HG02678 (cell line): ENCODE results near the gene PLXNA4.

Source experiments
- ATAC-seq: cut with Tn5 transposase; IDR thresholded peaks from one replicate; pipeline ENCODE4 v1.9.1; 2021; ENCODE audit warnings: mild to moderate bottlenecking, moderate library complexity; ENCODE audit not compliant: unreplicated experiment

Gene PLXNA4

DNA sequence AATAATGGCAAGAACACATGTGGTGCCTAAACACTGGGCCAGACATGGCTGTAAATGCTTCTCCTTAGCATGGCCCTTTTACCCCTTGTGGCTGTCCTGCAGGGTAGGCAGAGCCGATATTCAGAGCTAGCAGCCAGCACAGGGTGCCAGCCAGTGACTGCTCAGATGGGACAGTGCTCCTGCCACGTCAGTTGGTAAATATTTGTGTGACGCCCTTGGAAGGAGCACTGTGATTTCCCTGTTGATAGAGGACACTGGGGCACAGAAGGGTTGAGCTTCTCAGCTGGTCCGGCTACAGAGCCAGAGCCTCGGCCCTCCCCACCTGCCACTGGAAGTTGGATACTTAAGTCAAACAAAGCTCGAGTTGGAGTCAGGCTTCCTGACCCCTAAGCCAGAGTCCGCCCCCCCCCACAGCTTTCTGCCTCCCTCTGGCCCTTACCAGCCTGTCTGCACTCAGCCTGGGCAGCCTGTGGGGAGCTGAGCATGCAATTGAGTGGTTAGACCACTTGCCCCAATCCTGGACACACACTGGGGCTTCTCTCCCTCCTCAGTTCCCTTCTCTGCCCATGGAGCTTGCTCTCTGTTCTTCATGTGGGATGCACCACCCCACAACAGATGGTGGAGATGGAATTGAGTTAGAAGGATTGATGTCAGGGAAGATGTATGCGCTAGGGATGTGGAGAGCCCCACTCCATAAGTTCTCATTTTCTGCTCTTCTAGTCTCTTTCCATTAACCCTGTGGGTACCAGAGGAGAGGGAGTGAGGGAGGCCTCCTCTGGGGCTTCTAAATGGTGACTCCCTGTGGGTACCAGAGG lies 350.8 kb downstream of the PLXNA4 start:
- no peak for ATAC-seq

DNA sequence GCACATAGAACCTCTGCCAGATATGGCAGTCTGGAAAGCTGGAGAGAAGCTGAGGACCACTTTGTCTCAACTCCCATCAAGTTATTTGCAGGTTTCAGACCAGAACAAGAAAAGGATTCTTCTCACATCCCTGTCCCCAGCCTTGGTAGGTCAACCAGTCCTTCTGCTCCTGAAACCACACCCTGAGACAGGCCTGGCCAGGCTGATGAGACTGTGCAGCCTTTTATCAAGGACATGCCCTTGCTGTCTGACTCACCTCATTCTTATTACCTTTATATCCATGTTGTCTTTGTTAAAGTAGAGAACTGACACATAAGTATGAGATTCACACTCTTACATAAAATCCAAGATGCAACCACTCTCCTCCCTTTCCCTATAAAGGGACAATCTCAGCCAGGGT lies 354.9 kb downstream of the PLXNA4 start:
- no peak for ATAC-seq

DNA sequence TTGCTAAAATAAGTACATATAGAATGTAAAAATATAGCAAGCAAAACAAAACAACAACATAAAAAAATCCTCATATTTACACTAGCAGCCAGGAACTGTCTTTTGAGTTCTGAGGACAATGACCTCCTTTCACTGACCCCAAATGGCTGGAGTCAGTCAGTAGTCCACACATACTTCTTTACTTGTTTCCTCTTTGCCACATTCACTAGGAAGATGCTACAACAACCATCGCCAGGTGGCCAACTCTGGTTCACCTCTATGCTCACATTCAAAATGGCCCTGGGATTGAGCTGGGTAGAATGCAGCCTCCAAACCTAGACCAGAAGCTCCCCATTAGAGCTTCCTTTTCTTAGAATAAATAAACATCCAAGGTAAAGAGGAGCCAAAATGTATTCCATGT lies 356.2 kb downstream of the PLXNA4 start:
- no peak for ATAC-seq

DNA sequence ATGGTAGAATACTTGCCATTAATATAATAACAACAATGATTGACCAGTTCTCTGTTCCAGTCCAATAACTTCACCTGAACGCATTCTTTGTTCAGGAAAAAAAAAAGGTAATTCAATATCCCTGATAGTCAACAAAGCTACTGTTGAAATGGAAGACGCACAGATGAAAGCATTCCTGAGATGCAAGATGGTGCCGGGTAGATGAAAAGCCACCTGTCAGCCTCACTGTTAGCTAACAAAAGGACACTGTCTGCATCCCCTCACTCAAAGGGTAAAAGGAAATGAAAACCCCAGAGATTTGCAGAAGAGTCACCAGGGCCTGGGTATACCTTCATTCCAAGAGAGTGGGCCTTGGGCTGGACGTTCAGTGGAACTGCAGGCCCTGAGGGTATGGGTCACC lies 357.4 kb downstream of the PLXNA4 start:
- no peak for ATAC-seq

DNA sequence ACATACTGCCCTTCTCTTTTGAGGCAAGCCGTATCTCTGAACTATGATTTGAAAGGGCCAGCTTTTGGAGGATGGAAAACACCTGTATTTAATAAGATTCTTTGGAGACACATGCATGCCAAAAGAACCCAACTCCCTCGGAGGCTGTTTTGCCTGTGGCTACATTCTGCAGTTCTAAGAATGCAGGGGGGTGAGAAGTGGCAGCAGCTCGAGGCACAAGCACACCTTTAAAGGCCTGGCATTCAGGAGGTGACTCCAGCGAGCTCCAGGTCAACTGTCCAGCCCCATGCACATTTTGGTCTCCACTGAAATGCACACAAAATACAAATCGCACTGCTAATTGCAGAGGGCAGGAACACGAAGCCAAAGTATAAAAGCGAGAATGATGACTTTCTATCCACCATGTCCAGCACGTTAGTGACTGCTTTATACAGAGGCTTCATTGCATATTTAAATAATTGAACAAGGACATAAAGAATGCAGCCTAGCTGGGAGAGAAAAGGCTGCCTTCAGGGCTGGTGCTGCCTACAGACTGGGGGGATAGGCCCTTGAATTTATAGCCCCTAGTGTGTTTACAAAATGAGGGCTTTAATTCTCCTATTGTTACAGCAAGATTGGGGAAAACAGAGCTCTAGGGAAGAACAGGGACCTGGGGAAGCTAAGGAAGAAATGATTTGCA lies 359.3 kb downstream of the PLXNA4 start:
- ATAC-seq: no peak

DNA sequence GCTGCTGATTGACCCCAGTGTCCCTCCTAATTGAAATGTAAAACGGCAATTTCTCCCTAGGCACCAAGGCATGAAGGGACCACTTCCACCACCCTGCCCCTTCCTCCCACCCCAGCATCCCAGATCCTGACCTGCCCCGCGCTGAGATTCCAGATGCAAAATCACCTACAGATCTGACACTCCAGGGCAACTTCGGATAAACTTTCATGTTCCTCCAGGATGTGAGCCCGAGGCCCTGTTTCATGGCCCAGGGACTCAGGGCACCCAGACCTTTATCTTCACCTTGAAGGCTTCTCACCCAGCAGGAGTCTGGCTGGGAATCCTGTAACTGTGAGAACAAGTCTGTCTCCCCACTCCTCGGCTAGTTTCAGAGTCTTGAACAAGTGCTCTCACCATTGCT lies 361.8 kb downstream of the PLXNA4 start:
- ATAC-seq: no peak

DNA sequence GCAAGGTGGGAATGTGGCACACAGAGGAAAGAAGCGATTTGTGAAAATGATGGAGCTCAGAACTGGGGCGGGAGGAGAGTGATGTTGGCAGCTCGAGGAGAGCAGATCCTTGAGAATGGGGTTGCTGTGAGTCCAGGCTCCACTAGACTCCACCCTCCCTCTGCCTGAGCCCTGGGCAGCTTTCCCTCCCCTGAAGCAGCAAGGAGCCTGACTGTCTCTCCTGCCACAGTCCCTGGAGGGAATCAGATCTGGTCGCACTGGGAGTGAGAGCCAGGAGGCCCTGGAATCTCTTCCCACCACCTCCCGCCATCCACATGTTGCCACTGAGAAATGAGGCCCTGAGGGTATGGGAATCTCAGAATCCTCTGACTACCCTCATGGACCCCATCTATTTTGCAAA lies 362.7 kb downstream of the PLXNA4 start:
- no peak for ATAC-seq

DNA sequence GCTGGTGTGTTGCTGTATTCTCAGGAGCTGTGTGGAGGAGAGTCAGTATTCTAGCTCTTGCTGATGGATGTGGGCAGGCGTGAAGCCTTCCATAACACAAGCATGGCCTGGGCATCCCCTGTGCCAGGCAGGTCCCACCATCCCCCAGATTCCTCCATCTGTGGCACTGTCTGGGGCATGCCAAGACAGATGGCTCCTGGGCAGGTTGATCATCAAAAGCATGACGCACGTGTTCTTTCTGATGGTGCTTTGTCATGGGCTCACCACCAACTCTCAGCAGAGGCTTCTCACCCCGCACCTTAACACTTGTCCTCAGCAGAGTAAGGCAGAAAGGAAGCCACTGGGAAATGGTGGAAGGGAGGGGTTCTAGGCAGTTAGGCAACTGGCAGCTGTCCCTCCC lies 364.3 kb downstream of the PLXNA4 start:
- ATAC-seq: no peak

DNA sequence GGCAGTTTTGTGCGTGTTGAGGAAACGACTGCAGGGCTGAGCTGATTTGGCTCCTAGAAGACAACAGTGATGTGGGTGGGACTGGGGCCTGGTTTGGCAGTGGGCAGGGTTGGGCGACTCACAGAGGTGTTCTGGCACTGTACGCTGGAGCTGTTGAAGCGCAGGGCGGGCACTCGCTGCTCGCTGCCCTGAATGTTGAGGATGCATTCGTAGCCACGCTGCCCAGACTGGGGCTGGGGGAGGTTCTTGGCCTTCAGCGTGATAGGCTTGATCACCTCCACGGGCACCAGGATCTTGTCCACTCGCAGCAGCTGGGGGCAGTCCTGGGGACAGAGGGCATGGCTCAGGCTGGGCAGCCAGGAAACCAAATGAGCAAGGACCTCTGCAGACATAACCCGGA lies 365.4 kb downstream of the PLXNA4 start:
- ATAC-seq: no peak

DNA sequence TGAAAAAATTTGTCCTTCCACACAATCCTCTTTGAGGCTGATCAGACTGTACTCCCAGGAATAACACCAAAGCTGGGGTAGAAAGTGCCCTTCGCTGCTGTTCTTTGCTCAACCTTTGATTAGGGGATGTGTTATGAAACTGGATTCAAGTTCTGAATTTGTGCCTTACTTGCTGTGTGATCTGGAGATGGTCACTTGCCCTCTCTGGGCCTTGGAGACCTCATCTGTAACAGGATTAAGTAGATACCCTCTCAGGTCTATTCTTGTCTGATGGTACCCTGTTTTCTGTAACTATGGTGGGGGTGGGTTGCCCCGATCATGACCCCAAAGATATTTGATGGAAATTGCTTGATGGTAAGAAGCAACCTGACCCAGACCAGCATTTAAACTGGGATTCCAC lies 368.5 kb downstream of the PLXNA4 start:
- ATAC-seq: no peak

DNA sequence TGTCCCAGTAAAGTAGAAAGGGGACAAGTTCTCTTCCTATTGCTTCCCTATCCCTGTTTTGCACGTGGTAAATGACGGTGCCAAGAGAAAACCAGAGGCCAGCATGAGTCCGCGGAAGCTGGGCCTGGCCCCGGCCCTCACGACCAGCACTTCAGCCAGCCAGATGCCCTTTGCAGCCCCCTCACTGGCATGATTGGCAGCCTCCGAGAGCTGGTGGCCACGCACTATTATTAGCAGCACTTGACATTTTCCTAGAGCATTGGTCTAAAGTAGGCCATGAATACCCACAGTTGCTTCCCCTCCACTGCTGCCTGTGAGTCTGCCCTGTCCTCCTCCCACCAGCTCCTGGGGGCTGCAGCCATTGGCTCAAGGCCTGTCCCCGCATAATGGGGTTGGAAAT lies 369.1 kb downstream of the PLXNA4 start:
- no peak for ATAC-seq

DNA sequence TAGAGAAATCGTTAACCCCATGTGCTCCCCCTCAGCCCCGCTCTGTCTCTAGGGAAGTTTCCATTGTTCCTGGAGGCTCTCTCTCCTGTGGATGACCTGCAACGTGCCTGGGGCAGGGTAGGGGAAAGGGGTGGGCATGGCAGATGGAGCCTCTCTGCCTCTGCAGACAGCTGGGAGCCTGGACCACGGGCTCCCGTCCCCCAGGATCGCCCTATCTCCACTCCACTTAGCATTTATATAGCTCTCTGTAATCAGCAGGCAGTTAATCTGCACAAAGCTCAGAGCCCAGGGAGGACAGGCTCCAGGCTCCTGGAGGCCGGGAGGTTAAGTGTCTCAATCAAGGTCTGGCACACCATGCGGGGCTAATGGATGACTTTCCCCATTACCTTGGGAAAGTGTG lies 369.7 kb downstream of the PLXNA4 start:
- ATAC-seq: no peak

DNA sequence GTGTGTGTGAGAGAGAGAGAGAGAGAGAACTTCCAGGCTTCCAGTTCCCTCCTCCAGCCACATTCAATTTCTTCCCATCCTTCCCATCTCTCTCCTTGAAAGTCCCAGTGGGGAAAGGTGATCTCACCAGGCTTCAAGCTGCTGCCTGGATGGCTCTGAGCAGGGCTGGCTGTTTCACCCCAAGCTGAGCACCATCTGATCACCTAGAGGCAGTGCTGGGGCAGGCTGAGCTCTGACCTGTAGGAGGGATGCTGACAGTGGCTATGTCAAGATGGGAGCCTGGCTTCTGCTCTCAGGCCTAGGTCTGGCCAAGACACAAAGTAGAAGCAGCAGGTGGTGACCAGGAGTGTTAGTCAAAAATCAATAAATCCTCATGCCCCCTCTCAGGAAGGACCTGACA lies 370.8 kb downstream of the PLXNA4 start:
- no peak for ATAC-seq

DNA sequence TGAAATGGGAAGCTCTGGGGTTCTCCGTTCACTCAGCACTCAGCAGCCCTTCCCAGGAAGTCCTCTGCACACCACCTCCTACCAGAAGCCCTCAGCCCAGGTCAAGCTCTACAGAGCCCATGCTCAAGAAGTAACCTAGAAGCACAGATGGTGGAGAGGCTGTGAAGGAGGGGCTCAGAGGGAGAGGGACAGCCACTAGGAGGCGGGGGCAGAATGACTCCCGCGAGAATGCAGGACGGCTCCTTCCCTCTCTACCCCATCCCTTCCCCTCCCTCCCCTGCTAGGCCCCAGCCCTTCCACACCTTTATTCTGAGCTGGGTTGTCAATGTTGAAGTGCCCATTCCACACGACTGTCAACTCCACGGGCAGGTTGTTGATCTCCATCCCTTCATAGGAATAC lies 373.2 kb downstream of the PLXNA4 start:
- ATAC-seq: no peak

DNA sequence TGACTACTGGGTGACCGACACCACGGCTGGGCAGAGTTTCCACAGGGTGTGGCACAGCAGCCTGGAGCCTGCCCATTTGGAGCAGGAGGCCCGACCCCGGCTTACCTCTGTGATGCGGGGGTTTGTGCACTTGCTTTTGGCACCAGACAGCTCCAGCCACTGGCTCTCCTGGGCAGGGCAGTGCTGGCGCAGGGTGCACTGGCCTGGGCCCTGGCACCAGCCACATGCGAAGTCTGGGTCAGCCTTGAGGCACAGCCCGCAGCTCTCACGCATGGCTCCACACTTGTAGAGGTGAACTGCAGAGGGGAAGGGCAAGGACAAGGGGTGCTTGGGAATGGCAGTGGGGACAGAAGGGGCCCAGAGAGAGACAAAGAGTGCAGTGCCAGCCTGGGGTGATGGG lies 373.7 kb downstream of the PLXNA4 start:
- no peak for ATAC-seq

DNA sequence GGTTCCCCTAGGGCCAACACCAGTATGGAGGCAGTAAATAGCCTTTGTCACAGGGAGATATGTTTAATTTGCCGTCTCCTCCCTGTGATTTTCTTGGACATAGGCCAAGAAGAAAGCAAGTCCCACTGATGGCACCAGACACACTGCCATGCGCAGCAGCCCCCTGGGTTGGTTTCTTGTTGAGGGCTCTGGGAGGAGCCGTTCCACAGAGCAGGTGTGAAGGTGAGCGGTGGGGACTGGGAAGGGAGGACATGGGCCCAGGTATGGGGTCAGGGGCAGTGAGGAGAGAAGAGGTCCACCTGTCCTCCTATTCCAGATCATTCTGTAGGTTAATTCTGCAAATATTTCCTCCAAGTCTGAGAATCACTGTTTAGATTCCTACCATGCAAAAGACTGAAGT lies 376.1 kb downstream of the PLXNA4 start:
- ATAC-seq: no peak

DNA sequence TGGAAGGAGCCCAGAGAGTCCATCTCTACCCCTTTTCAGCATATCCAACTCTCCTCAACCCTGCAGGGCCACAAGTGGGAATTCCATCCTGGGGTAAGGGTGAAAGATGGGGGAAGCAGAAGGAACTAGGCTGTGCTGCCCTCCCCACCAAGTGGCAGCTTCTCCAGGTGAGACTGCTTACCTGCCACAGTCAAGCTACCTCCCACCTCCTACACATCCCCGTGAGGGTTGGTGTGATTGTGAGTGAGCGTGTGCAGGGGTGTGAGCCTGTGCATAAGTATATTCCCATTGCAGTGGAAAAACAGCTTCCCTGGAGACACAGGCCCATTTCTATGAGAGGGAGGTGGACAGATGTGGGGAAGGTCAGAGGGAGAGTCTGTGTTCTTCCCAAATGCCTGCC lies 376.6 kb downstream of the PLXNA4 start:
- no peak for ATAC-seq

DNA sequence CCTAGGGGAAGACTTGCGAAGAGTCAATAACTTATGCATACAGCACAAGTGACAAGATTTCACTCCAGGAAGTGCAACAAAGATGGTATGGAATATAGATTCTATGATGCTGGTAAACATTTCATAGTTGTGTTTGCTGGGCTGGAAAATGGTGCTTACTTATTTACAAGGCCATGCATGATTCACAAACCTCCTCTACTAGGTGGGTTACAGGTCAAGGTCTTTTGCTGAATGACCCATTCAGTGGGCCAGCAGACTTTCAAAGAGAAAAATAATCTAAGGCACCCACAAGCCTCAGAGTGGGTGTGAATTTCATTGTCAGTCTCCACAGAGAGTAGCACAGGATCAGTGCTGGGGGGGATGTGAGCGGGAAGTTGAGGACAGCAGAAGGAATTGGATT lies 378.5 kb downstream of the PLXNA4 start:
- ATAC-seq: no peak

DNA sequence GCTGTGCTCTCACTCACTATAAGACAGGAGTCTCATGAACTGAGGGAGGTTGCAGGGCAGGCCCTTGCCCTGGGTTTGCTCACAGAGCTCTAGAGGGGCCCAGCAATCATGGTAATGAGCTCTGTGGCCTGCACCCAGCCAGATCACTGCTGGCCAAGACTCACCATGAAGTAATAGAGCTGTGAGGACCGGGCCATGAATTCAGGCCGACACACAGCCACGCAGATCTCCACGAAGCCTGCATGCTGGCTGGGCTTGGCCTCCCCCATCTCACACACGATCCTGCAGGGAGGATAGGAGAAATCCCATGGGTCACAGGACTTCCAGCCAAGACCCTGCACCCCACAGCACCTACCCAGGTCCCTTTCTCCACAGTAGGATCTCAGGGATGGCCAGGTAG lies 382.4 kb downstream of the PLXNA4 start:
- ATAC-seq: no peak

DNA sequence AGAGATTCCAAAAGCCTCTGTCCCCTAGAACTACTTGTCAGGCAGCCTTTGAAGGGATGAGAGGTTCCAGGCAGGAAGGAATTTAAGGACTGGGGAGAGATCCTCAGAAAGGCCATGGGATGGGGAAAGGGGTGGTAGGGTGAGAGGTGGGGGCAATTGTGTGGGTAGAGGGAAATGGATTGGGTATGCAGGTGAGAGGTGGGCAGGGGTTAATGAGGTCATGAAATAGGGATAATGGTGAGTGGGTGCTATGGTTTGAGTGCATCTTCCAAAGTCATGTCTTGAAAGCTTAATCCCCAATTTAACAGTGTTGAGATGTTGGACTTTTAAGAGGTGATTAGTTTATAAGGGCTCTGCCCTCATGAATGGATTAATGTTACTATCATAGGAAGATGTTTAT lies 383.5 kb downstream of the PLXNA4 start:
- no peak for ATAC-seq

DNA sequence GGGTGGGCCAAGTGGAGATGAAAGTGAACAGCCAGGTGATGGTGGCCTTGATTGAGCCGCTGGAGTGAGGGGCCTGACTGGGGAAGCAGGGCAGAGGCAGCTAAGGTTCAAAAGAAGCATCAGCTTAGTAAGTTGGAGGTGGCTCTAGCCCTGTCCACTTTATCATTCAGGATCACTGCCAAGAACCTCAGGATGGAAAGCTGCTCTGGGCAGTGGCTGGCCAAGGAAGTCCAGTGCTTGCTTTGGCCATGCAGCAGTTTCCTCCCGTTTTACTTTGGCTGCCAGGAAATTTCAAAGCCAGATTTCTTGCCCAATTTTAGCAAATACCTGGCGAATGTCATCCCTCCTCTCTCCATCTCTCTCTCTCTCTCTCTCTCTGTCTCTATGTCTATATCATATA lies 384.9 kb downstream of the PLXNA4 start:
- ATAC-seq: no peak

DNA sequence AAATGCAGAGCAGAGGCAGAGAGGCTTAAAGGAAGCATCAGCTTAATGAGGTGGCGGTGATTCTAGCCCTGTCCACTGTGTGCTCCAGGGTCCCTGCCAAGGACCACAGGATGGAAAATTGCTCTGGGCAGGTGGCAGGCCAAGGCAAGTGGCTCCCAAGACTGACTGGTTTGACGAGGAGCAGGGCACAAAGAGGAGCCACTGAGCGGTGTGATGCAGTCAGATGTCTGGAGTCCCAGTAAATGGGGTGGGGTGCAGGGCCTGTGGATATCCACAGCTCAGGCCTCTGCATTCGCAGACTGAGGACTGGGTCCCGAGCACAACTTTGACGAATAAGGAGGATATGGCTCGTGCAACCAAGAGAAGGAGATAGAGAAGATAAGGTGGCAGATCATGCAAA lies 385.6 kb downstream of the PLXNA4 start:
- ATAC-seq: no peak

DNA sequence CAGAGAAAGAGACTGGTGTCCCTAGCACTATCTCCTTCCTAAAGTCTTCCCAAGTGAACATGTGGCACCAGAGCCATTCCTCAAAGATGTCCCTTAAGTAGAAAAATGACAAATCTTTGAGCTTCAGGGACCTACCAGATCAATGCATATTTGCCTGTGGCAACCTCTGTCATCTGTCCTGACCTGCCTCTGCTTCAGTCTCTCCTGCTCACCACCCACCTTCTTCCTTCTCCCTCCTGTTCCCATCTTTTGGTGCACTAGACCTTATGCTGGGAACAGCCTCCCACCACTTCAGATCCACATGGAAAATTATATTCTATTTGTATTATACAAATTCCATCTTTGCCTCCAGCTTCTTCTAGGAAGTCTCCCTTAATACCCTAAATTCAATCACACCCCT lies 386.4 kb downstream of the PLXNA4 start:
- ATAC-seq: no peak
